SK-N-SH treated with all-trans-retinoic acid at 6 μM for 48 hours (cell line): ENCODE measurements around the gene CCDC102B.

Source experiments
- ATAC-seq: fragments of 200-7000 bp; cut with Tn5 transposase; 3 replicates; pipeline ENCODE4 v1.9.1; 2020; ENCODE audit warnings: mild to moderate bottlenecking, moderate library complexity
- BACH2 ChIP-seq: fragments of 250-450 bp; sonication (Bioruptor Pico); IDR thresholded peaks from 2 replicates; pipeline ENCODE4 v1.9.0; 2021; ENCODE audit warnings: mild to moderate bottlenecking, borderline replicate concordance
- CREB5 ChIP-seq: fragments of 250-450 bp; sonication (Bioruptor Pico); IDR thresholded peaks from 2 replicates; pipeline ENCODE4 v1.5.1; 2020; ENCODE audit warnings: low read depth, mild to moderate bottlenecking, moderate library complexity
- CSRNP3 ChIP-seq: fragments of 250-450 bp; sonication (Bioruptor Pico); IDR thresholded peaks from 2 replicates; pipeline ENCODE4 v1.5.1; 2021; ENCODE audit warnings: mild to moderate bottlenecking, moderate library complexity
- ESRRG ChIP-seq: fragments of 250-450 bp; sonication (Bioruptor Pico); IDR thresholded peaks from 2 replicates; pipeline ENCODE4 v1.6.1; 2021; ENCODE audit warnings: mild to moderate bottlenecking
- GLIS3 ChIP-seq: fragments of 250-450 bp; sonication (Bioruptor Pico); IDR thresholded peaks from 2 replicates; pipeline ENCODE4 v1.5.0; 2020; ENCODE audit warnings: mild to moderate bottlenecking, moderate library complexity
- ISL1 ChIP-seq: fragments of 250-450 bp; sonication (Bioruptor Pico); IDR thresholded peaks from 2 replicates; pipeline ENCODE4 v2.1.2; 2022; ENCODE audit warnings: mild to moderate bottlenecking, moderate library complexity
- OSR1 ChIP-seq: fragments of 250-450 bp; sonication (Bioruptor Pico); IDR thresholded peaks from 2 replicates; pipeline ENCODE4 v1.8.0; 2022; ENCODE audit warnings: moderate library complexity, mild to moderate bottlenecking, inconsistent platforms
- PATZ1 ChIP-seq: fragments of 250-450 bp; sonication (Bioruptor Pico); IDR thresholded peaks from 2 replicates; pipeline ENCODE4 v1.8.0; 2020; ENCODE audit warnings: mild to moderate bottlenecking, moderate library complexity, borderline replicate concordance
- POU6F1 ChIP-seq: fragments of 250-450 bp; sonication (Bioruptor Pico); IDR thresholded peaks from 2 replicates; pipeline ENCODE4 v1.8.0; 2021; ENCODE audit warnings: low read depth, mild to moderate bottlenecking, moderate library complexity, borderline replicate concordance
- PPARA ChIP-seq: fragments of 250-450 bp; sonication (Bioruptor Pico); IDR thresholded peaks from 2 replicates; pipeline ENCODE4 v1.5.0; 2020; ENCODE audit warnings: mild to moderate bottlenecking, borderline replicate concordance
- RARB ChIP-seq: fragments of 250-450 bp; sonication (Bioruptor Pico); IDR thresholded peaks from 2 replicates; pipeline ENCODE4 v1.8.0; 2021; ENCODE audit warnings: mild to moderate bottlenecking, moderate library complexity
- SNAI2 ChIP-seq: fragments of 250-450 bp; sonication (Bioruptor Pico); IDR thresholded peaks from 2 replicates; pipeline ENCODE4 v1.5.0; 2020; ENCODE audit warnings: mild to moderate bottlenecking, moderate library complexity
- TCF4 ChIP-seq: fragments of 250-450 bp; sonication (Bioruptor Pico); IDR thresholded peaks from 2 replicates; pipeline ENCODE4 v1.8.0; 2021; ENCODE audit warnings: mild to moderate bottlenecking, moderate library complexity, borderline replicate concordance
- TSHZ2 ChIP-seq: fragments of 250-450 bp; sonication (Bioruptor Pico); IDR thresholded peaks from 2 replicates; pipeline ENCODE4 v1.5.0; 2020; ENCODE audit warnings: mild to moderate bottlenecking, moderate library complexity
- ZFP3 ChIP-seq: fragments of 250-450 bp; sonication (Bioruptor Pico); IDR thresholded peaks from 2 replicates; pipeline ENCODE4 v1.5.0; 2020; ENCODE audit warnings: mild to moderate bottlenecking, moderate library complexity
- ZFP30 ChIP-seq: fragments of 450-650 bp; formaldehyde crosslinking; IDR thresholded peaks from 2 replicates; pipeline ENCODE4 v1.5.0; 2022; ENCODE audit warnings: mild to moderate bottlenecking, moderate library complexity
- ZNF565 ChIP-seq: fragments of 450-650 bp; formaldehyde crosslinking; conservative IDR thresholded peaks from 2 replicates; pipeline ENCODE4 v1.5.0; 2020; ENCODE audit warnings: low read depth, mild to moderate bottlenecking, moderate library complexity
- ZNF70 ChIP-seq: fragments of 450-650 bp; formaldehyde crosslinking; IDR thresholded peaks from 2 replicates; pipeline ENCODE4 v1.5.0; 2020; ENCODE audit warnings: mild to moderate bottlenecking, moderate library complexity
- ZNF8 ChIP-seq: fragments of 450-650 bp; formaldehyde crosslinking; IDR thresholded peaks from 2 replicates; pipeline ENCODE4 v1.5.0; 2020; ENCODE audit warnings: mild to moderate bottlenecking, moderate library complexity

Gene CCDC102B

GRCh38 chr18:68972176-68972575, 174.3 kb downstream of the CCDC102B start:
- peak; percentile 81 for ATAC-seq
- TF ChIP-seq OSR1, result no peak
- no peak for TF ChIP-seq RARB
- TF ChIP-seq PPARA (CRISPR knock-in tag), result no peak
- no peak for TF ChIP-seq ESRRG
- TF ChIP-seq ISL1, result no peak
- TF ChIP-seq CREB5, result no peak
- no peak for TF ChIP-seq ZNF8
- no peak for TF ChIP-seq BACH2 (CRISPR knock-in tag)
- no peak for TF ChIP-seq TCF4 (CRISPR knock-in tag)
- no peak for TF ChIP-seq CSRNP3
- TF ChIP-seq ZNF70 (CRISPR knock-in tag), result no peak

- no peak for ATAC-seq
Observed at GRCh38 chr18:68979737-68980136, 181.9 kb downstream of the CCDC102B start.

GRCh38 chr18:68983126-68983525, 185.2 kb downstream of the CCDC102B start:
- no peak for ATAC-seq
- TF ChIP-seq POU6F1 (CRISPR knock-in tag) (no peak), PPARA (CRISPR knock-in tag) (no peak), ZNF565 (CRISPR knock-in tag) (no peak), ZFP30 (CRISPR knock-in tag) (no peak), CREB5 (no peak), ZNF70 (CRISPR knock-in tag) (peak; percentile 68), TCF4 (CRISPR knock-in tag) (no peak), ISL1 (peak; percentile 84), ESRRG (no peak), SNAI2 (CRISPR knock-in tag) (no peak), GLIS3 (CRISPR knock-in tag) (0 out of 2 replicates have a peak, but pooled peaks have one; percentile 27), PATZ1 (CRISPR knock-in tag) (no peak), ZFP3 (CRISPR knock-in tag) (no peak)

More at GRCh38 chr18:68979737-68980136, 181.9 kb downstream of the CCDC102B start:
- no peak for TF ChIP-seq ESRRG
- no peak for TF ChIP-seq TSHZ2 (CRISPR knock-in tag)

GRCh38 chr18:68984342-68984741, 186.5 kb downstream of the CCDC102B start:
- TF ChIP-seq POU6F1 (CRISPR knock-in tag) (no peak), SNAI2 (CRISPR knock-in tag) (no peak), ZFP3 (CRISPR knock-in tag) (no peak), RARB (no peak), ZNF70 (CRISPR knock-in tag) (no peak), TCF4 (CRISPR knock-in tag) (no peak), BACH2 (CRISPR knock-in tag) (no peak), CREB5 (no peak)
- ATAC-seq, result no peak
